ENCODE results near the gene PCDHGA1. TPM values are rescaled to one million over a fixed set of nuclear protein-coding genes. Genes with fewer than 3 reads are reported as not detected.

PCDHGA1 gene
- total and polyA plus RNA-seq, 12 donors = 0.09 to 0.96 (median 0.30) TPM

DNA sequence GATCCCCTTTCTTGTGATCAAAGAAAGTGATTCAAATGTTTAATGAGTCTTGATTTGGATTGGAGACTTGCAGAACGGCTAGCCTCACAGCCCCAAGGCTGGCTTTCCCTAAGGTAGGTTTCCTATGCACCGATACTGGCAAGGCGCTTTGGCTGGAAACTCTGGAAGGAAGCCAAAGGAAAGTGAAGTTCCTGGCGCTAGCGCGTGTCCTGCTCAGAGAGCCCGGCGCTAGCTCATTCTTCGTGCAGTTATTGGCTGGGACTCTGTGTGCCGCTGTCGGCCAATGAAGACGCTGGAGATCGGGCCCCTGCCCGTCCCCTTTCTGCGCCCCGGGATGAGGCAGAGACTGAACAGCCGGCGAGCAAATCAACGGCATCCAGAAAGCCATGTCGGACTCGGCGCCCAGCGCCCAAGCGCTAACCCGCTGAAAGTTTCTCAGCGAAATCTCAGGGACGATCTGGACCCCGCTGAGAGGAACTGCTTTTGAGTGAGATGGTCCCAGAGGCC lies 145.4 kb downstream of the PCDHGA1 start, which contains the start of gene PCDHGC3:
Gene PCDHGC3 (plus strand): TSS at position 342 of the 507 bp plus-strand sequence. CDS start 151 bp downstream, at position 493.
- WGBS, 4 donors = 0 to 1% (median 1%) methylated on average over 3 to 28 of the region's 28 CpGs
- H3K27me3 ChIP-seq = no peaks in the 10 kb centered on the region
- intact Hi-C loops (cut with DNase I) = loop anchor here (5.0 kb wide), 1 partner anchor 42 kb away; no protein-coding TSS in a partner anchor

DNA sequence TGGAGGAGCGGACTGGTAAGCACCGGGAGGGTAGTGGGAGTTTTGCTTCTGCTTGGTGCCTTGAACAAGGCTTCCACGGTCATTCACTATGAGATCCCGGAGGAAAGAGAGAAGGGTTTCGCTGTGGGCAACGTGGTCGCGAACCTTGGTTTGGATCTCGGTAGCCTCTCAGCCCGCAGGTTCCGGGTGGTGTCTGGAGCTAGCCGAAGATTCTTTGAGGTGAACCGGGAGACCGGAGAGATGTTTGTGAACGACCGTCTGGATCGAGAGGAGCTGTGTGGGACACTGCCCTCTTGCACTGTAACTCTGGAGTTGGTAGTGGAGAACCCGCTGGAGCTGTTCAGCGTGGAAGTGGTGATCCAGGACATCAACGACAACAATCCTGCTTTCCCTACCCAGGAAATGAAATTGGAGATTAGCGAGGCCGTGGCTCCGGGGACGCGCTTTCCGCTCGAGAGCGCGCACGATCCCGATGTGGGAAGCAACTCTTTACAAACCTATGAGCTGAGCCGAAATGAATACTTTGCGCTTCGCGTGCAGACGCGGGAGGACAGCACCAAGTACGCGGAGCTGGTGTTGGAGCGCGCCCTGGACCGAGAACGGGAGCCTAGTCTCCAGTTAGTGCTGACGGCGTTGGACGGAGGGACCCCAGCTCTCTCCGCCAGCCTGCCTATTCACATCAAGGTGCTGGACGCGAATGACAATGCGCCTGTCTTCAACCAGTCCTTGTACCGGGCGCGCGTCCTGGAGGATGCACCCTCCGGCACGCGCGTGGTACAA lies 146.0 kb downstream of the PCDHGA1 start:
- DNase-seq = peak; percentile 52 to 82 (median 68)
- WGBS, 4 donors = 1 to 3% (median 2%) methylated on average over 15 to 58 of the region's 58 CpGs
- intact Hi-C loops (cut with DNase I) = loop anchor here (5.0 kb wide), 1 partner anchor 41 kb away; no protein-coding TSS in a partner anchor
- Histone ChIP-seq H3K36me3 (replicated peaks in 1 of 2) (no peaks in the 10 kb centered on the region), H3K9me3 (replicated peaks in 1 of 3) (no peaks in the 10 kb centered on the region), H3K4me1 (replicated peaks in 1 of 2) (peaks cover 5 to 42% of the 10 kb centered on the region in 2 donors), H3K27ac (peak overlapping the region; percentile 71 to 94 (median 82)), H3K27me3 (no peaks in the 10 kb centered on the region), H3K4me3 (peak overlapping the region; percentile 45 to 88 (median 64))
- TF ChIP-seq, protein P1, sequence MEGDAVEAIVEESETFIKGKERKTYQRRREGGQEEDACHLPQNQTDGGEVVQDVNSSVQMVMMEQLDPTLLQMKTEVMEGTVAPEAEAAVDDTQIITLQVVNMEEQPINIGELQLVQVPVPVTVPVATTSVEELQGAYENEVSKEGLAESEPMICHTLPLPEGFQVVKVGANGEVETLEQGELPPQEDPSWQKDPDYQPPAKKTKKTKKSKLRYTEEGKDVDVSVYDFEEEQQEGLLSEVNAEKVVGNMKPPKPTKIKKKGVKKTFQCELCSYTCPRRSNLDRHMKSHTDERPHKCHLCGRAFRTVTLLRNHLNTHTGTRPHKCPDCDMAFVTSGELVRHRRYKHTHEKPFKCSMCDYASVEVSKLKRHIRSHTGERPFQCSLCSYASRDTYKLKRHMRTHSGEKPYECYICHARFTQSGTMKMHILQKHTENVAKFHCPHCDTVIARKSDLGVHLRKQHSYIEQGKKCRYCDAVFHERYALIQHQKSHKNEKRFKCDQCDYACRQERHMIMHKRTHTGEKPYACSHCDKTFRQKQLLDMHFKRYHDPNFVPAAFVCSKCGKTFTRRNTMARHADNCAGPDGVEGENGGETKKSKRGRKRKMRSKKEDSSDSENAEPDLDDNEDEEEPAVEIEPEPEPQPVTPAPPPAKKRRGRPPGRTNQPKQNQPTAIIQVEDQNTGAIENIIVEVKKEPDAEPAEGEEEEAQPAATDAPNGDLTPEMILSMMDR (IDR thresholded peaks at IDR 0.05) = no peak
- TF ChIP-seq POLR2A (IDR thresholded peaks at IDR 0.05) = peak in 1 of 2 donors; percentile 4

More for the DNA sequence above, 145.4 kb downstream of the PCDHGA1 start, which contains the start of gene PCDHGC3:
- Histone ChIP-seq H3K27ac (peak within 1 kb of the TSS; percentile 71 to 94 (median 82)), H3K9me3 (replicated peaks in 1 of 3) (no peaks in the 10 kb centered on the region), H3K36me3 (replicated peaks in 1 of 2) (no peaks in the 10 kb centered on the region), H3K4me3 (peak within 1 kb of the TSS; percentile 45 to 88 (median 64)), H3K4me1 (replicated peaks in 1 of 2) (peaks cover 5 to 42% of the 10 kb centered on the region in 2 donors)
- peak; percentile 90 to 98 (median 95) for DNase-seq
- TF ChIP-seq, protein P1 (IDR thresholded peaks at IDR 0.05) = peak in 5 of 6 experiments; percentile 26 to 46 (median 38)
- TF ChIP-seq POLR2A (IDR thresholded peaks at IDR 0.05) = peak; percentile 28 to 89

DNA sequence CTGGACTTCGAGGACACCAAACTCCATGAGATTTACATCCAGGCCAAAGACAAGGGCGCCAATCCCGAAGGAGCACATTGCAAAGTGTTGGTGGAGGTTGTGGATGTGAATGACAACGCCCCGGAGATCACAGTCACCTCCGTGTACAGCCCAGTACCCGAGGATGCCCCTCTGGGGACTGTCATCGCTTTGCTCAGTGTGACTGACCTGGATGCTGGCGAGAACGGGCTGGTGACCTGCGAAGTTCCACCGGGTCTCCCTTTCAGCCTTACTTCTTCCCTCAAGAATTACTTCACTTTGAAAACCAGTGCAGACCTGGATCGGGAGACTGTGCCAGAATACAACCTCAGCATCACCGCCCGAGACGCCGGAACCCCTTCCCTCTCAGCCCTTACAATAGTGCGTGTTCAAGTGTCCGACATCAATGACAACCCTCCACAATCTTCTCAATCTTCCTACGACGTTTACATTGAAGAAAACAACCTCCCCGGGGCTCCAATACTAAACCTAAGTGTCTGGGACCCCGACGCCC lies 146.8 kb downstream of the PCDHGA1 start:
- H3K4me3 ChIP-seq = peak overlapping the region in 2 of 4 donors; percentile 45 to 88
- no peaks in the 10 kb centered on the region for H3K9me3 ChIP-seq (replicated peaks in 1 of 3)
- H3K4me1 ChIP-seq (replicated peaks in 1 of 2) = peaks cover 5 to 42% of the 10 kb centered on the region in 2 donors
- WGBS, 4 donors = 39 to 65% (median 43%) methylated on average over 14 to 24 of the region's 24 CpGs
- DNase-seq = no peak
- H3K36me3 ChIP-seq (replicated peaks in 1 of 2) = no peaks in the 10 kb centered on the region
- peak overlapping the region in 3 of 5 donors; percentile 71 to 94 (median 89) for H3K27ac ChIP-seq
- intact Hi-C loops (cut with DNase I) = loop anchor here (5.0 kb wide), 1 partner anchor 40 kb away; no protein-coding TSS in a partner anchor
- no peaks in the 10 kb centered on the region for H3K27me3 ChIP-seq
- TF ChIP-seq POLR2A (IDR thresholded peaks at IDR 0.05) = no peak
- TF ChIP-seq, protein P1 (IDR thresholded peaks at IDR 0.05) = no peak

DNA sequence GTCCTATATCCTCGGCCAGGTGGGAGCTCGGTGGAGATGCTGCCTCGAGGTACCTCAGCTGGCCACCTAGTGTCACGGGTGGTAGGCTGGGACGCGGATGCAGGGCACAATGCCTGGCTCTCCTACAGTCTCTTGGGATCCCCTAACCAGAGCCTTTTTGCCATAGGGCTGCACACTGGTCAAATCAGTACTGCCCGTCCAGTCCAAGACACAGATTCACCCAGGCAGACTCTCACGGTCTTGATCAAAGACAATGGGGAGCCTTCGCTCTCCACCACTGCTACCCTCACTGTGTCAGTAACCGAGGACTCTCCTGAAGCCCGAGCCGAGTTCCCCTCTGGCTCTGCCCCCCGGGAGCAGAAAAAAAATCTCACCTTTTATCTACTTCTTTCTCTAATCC lies 147.5 kb downstream of the PCDHGA1 start:
- H3K27ac ChIP-seq = peak overlapping the region in 1 of 5 donors; percentile 89

More for the DNA sequence above, 147.5 kb downstream of the PCDHGA1 start:
- no peak for TF ChIP-seq POLR2A (IDR thresholded peaks at IDR 0.05)
- TF ChIP-seq, protein P1 (IDR thresholded peaks at IDR 0.05) = no peak
- Histone ChIP-seq H3K4me1 (replicated peaks in 1 of 2) (peaks cover 5 to 42% of the 10 kb centered on the region in 2 donors), H3K4me3 (peak overlapping the region in 1 of 4 donors; percentile 88), H3K9me3 (replicated peaks in 1 of 3) (no peaks in the 10 kb centered on the region), H3K27me3 (no peaks in the 10 kb centered on the region), H3K36me3 (replicated peaks in 1 of 2) (no peaks in the 10 kb centered on the region)
- intact Hi-C loops (cut with DNase I) = loop anchor here (1.0 to 5.0 kb wide), 2 partner anchors 9 to 39 kb away; no protein-coding TSS in a partner anchor
- WGBS, 4 donors = 53 to 67% (median 60%) methylated on average over 6 to 13 of the region's 13 CpGs
- DNase-seq = no peak
